Spleen (tissue), 11 donors: ENCODE measurements around the gene DVL2. TPM values are rescaled to one million over a fixed set of nuclear protein-coding genes. Genes with fewer than 3 reads are reported as not detected.
A peak's percentile ranks its signal among the peaks of the same experiment; 100 is the strongest.

Experiments used
- DNase-seq: peaks from one replicate; pipeline ENCODE4 v3.0.0-alpha.2; 2020
- H3K27ac ChIP-seq, 8 donors: fragments of 200-600 bp; sonication (generic) in 7 of 8; 1 replicate in 4 of 8; 2 replicates in 4 of 8; pipeline versions ENCODE4 v1.5.0 to v1.8.0; 2016 to 2021; ENCODE audit warnings: inconsistent platforms in 4 of 8, mild to moderate bottlenecking in 4 of 8, moderate library complexity in 1 of 8
- H3K27me3 ChIP-seq, 7 donors: fragments of 200-600 bp; sonication (generic) in 6 of 7; replicated peaks in 1 of 7; 1 replicate in 4 of 7; 2 replicates in 3 of 7; pipeline versions ENCODE4 v1.5.0 to v1.8.0; 2016 to 2021; ENCODE audit warnings: inconsistent platforms in 3 of 7, mild to moderate bottlenecking in 1 of 7
- H3K36me3 ChIP-seq, 6 donors: fragments of 200-600 bp; sonication (generic) in 5 of 6; 1 replicate in 4 of 6; 2 replicates in 2 of 6; pipeline versions ENCODE4 v1.5.0 to v1.8.0; 2016 to 2021; ENCODE audit warnings: inconsistent platforms in 2 of 6
- H3K4me1 ChIP-seq, 6 donors: fragments of 200-600 bp; sonication (generic) in 5 of 6; 1 replicate in 3 of 6; 2 replicates in 3 of 6; pipeline versions ENCODE4 v1.5.0 to v1.8.0; 2016 to 2021; ENCODE audit warnings: inconsistent platforms in 3 of 6
- H3K4me3 ChIP-seq, 8 donors: fragments of 200-600 bp; sonication (generic) in 7 of 8; 1 replicate in 4 of 8; 2 replicates in 4 of 8; pipeline versions ENCODE4 v1.5.0 to v1.8.0; 2016 to 2021; ENCODE audit warnings: inconsistent platforms in 4 of 8, mild to moderate bottlenecking in 4 of 8, moderate library complexity in 2 of 8
- H3K9me3 ChIP-seq, 8 donors: fragments of 200-600 bp; sonication (generic) in 7 of 8; 1 replicate in 4 of 8; 2 replicates in 4 of 8; pipeline versions ENCODE4 v1.5.0 to v1.8.0; 2016 to 2021; ENCODE audit warnings: inconsistent platforms in 4 of 8
- POLR2A ChIP-seq, 3 donors: fragments of 450-650 bp; IDR thresholded peaks; one replicate each; pipeline ENCODE4 v1.5.1; 2017; ENCODE audit warnings: antibody characterized with exemption in 3 of 3, mild to moderate bottlenecking in 1 of 3
- POLR2AphosphoS5 ChIP-seq, 3 donors: sonication (generic); formaldehyde crosslinking; IDR thresholded peaks; one replicate each; pipeline ENCODE4 v1.5.1; 2017; ENCODE audit warnings: antibody characterized with exemption in 3 of 3
- WGBS, 5 donors: extraction: QIAGEN DNeasy Blood & Tissue Kit in 3 of 5; methylation state at CpG; one replicate each; pipeline versions ENCODE4 v1.1.5 to v1.1.7; 2013 to 2018; 5-methylcytosine and 5-hydroxymethylcytosine counted together
- intact Hi-C: fragments of 100-400 bp; cut with DNase I; formaldehyde crosslinking; loops from one replicate; pipeline ENCODE4 v1.15.0; 2023; ENCODE audit warnings: low total_unique reads
- polyA plus RNA-seq, 3 donors: library from polyadenylated mRNA; stranded (reverse); fragments of 200-250 nt; gene quantifications; one replicate each; pipeline ENCODE4 v1.2.1, GENCODE V29; 2013
- total RNA-seq, 7 donors: library from RNA; depleted of rRNA in 3 of 7; stranded (reverse); fragments of >200 nt in 3 of 7; fragmentation: NEBNext Ultra II Directional in 4 of 7; extraction: Animal tissue kit (Norgen Biotek cat#: 25700) in 4 of 7; gene quantifications; one replicate each; pipeline versions ENCODE4 v1.1.0 to v1.2.1, GENCODE V29; 2016 to 2021
- TF ChIP-seq, protein P1 (sequence below), 11 experiments: fragments of 200-600 bp in 7 of 11; fragments of 450-650 bp in 4 of 11; sonication (generic) in 4 of 11; IDR thresholded peaks in 8 of 11; conservative IDR thresholded peaks in 3 of 11; 1 replicate in 7 of 11; 2 replicates in 4 of 11; pipeline versions ENCODE4 v1.4.0 to v1.8.0; 2016 to 2021; ENCODE audit warnings: antibody characterized with exemption in 11 of 11, inconsistent platforms in 4 of 11, mild to moderate bottlenecking in 1 of 11
- donor health status: healthy with polysubstance abuse.
- donor health status: DM: no; HTN: no; CAD: no; lungs with moderate emphysema.
- donor health status: DM: no; HTN: no; CAD: no.
- donor health status: Bipolar disorder and iron deficiency.
- donor health status: healthy.
- donor health status: DM: no; HTN: no; CAD: no.
- donor health status: DM: yes; HTN: yes; CAD: no.

The DVL2 gene
- total and polyA plus RNA-seq, 10 donors = 9.8 to 48.0 (median 37.7) TPM

DNA sequence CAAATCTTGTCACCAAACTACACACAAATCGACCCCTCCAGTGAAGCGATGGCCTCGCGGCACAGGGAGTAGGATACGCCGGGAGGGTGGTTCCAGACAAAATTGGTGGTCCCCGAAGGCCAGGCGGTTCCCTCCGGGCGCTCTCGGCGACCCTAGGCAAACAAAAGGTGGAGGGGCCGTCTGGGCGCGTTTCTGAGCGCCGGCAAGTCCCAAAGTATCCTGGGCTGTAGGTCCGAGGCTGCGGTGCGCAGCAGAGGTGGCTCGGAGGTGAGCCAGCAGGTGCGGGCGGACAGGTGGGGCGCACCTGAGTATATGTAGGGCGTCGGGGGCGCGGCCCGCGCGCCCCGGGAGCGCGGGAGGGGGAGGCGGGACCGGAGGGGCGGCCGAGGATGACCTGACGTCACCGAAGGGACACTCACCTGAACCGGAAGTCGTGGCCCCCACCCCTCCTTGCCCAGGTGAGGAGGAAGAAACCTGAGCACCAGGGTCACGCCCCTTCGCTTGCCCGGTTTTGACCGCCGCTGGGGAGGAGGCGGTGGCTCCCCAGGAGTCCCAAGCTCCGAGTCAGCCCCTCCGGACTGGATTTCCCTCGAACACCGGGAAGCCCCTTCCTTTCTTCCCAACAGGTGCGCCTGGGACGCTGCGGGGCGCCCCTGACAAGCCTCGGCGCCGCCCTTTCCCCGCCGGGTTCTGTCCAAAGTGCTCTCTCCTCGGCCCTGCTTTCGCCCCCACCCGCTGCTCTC is 28.0 kb upstream of the DVL2 start, which contains the start of gene CLDN7:
Gene CLDN7 (minus strand): TSS at position 287 of the 743 bp plus-strand sequence. CDS start 435 bp downstream, outside the sequence.
- Histone ChIP-seq H3K4me3 (peak within 1 kb of the TSS; percentile 32 to 78 (median 49)), H3K4me1 (peaks cover 22 to 38% (median 35%) of the 10 kb centered on the region in 6 donors), H3K27me3 (peaks cover 3 to 70% (median 27%) of the 10 kb centered on the region in 7 donors), H3K27ac (peak within 1 kb of the TSS in 6 of 8 donors; percentile 25 to 81 (median 53)), H3K9me3 (no peaks in the 10 kb centered on the region), H3K36me3 (peaks cover 0 to 28% (median 11%) of the 10 kb centered on the region in 6 donors)
- 6 to 13% (median 10%) methylated on average over 39 to 64 of the region's 64 CpGs for WGBS, 5 donors
- TF ChIP-seq, protein P1, sequence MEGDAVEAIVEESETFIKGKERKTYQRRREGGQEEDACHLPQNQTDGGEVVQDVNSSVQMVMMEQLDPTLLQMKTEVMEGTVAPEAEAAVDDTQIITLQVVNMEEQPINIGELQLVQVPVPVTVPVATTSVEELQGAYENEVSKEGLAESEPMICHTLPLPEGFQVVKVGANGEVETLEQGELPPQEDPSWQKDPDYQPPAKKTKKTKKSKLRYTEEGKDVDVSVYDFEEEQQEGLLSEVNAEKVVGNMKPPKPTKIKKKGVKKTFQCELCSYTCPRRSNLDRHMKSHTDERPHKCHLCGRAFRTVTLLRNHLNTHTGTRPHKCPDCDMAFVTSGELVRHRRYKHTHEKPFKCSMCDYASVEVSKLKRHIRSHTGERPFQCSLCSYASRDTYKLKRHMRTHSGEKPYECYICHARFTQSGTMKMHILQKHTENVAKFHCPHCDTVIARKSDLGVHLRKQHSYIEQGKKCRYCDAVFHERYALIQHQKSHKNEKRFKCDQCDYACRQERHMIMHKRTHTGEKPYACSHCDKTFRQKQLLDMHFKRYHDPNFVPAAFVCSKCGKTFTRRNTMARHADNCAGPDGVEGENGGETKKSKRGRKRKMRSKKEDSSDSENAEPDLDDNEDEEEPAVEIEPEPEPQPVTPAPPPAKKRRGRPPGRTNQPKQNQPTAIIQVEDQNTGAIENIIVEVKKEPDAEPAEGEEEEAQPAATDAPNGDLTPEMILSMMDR (IDR thresholded peaks at IDR 0.05 in 8 of 11, conservative IDR thresholded peaks at IDR 0.05 in 3 of 11) = no peak
- intact Hi-C loops = no loop called here
- no peak for DNase-seq

GRCh38 chr17:7261379-7262191 is 27.3 kb upstream of the DVL2 start:
- WGBS, 5 donors = 7 to 11% (median 9%) methylated on average over 36 to 71 of the region's 71 CpGs
- Histone ChIP-seq H3K9me3 (no peaks in the 10 kb centered on the region), H3K4me3 (peak overlapping the region; percentile 32 to 78 (median 49)), H3K27me3 (peaks cover 3 to 64% (median 27%) of the 10 kb centered on the region in 7 donors), H3K4me1 (peaks cover 22 to 38% (median 35%) of the 10 kb centered on the region in 6 donors), H3K27ac (peak overlapping the region in 6 of 8 donors; percentile 25 to 81 (median 53)), H3K36me3 (peaks cover 0 to 36% (median 15%) of the 10 kb centered on the region in 6 donors)
- intact Hi-C loops = no loop called here
- DNase-seq = peak; percentile 87
- no peak for TF ChIP-seq POLR2A (IDR thresholded peaks at IDR 0.05)
- no peak for TF ChIP-seq POLR2AphosphoS5 (IDR thresholded peaks at IDR 0.05)
- TF ChIP-seq, protein P1 (IDR thresholded peaks at IDR 0.05 in 8 of 11, conservative IDR thresholded peaks at IDR 0.05 in 3 of 11) = no peak

DNA sequence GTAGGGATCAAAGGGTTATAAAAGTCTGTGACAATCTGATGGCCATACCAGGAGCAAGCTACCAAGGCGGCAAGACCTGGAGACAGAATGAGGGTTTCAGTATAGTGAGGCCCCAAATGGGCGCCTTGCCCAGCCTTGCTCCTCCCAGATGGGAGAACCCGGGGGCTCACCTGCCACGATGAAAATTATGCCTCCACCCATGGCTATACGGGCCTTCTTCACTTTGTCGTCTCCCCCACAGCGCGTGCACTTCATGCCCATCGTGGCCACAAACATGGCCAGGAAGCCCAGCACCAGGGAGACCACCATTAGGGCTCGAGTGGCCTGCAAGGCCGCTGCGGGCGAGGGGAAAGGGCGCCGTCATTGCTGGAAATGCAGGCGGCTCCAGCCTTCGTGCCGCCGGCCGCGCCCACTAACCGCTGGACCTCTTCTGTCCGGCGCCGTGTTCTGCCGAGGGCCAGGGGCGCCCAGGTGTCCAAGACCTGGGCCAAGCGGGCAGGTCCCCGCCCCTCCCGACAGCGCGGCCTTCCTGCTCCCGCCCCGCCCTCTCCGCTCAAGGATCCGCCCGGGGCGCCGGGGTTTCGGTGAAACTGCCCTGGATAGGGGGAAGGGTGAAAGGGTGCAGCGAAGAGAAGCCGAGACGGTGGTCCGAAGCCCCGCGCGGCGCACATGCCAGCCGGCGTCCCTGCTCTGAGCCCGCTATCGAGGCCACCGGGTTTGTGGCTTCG is 26.5 kb upstream of the DVL2 start:
- Histone ChIP-seq H3K36me3 (peaks cover 0 to 44% (median 23%) of the 10 kb centered on the region in 6 donors), H3K4me3 (peak overlapping the region; percentile 32 to 78 (median 49)), H3K9me3 (no peaks in the 10 kb centered on the region), H3K4me1 (peaks cover 22 to 38% (median 35%) of the 10 kb centered on the region in 6 donors), H3K27me3 (peaks cover 3 to 56% (median 27%) of the 10 kb centered on the region in 7 donors), H3K27ac (peak overlapping the region in 6 of 8 donors; percentile 25 to 81 (median 53))
- peak; percentile 86 for DNase-seq
- 8 to 18% (median 11%) methylated on average over 28 to 54 of the region's 54 CpGs for WGBS, 5 donors
- TF ChIP-seq POLR2A (IDR thresholded peaks at IDR 0.05) (no peak), POLR2AphosphoS5 (IDR thresholded peaks at IDR 0.05) (peak; percentile 50 to 78 (median 59))
- TF ChIP-seq, protein P1 (IDR thresholded peaks at IDR 0.05 in 8 of 11, conservative IDR thresholded peaks at IDR 0.05 in 3 of 11) = no peak
- intact Hi-C loops = no loop called here
